HG03095 (cell line): ENCODE measurements around the gene DSCAML1.

Experiments
- ATAC-seq: cut with Tn5 transposase; IDR thresholded peaks from one replicate; pipeline ENCODE4 v1.9.1; 2021; ENCODE audit warnings: moderate library complexity; ENCODE audit not compliant: unreplicated experiment

The DSCAML1 gene

DNA sequence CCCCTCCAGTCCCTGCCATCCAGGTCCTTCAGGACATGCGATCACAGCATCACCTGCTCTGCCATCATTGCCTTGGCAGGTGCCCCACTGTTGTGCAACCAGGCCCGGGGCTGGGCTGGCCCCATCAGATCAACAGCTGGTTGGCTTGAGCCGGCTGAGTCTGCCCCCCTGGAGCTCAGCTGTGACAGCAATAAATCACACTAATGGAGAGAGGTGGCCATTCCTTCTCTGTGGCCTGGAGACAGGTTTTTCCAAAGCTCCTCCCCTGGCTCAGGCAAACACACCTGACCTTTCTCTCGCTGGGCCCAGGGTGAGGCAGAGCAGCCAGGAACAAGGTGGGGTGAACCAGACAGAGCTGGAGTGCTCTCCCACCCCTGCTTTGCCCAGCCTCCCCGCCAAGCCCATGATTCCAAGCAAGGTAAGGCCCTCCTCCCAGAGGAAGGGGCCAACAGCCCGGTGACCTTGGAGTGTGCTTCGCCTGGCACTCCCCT lies 36.4 kb upstream of the DSCAML1 start:
- ATAC-seq = no peak

DNA sequence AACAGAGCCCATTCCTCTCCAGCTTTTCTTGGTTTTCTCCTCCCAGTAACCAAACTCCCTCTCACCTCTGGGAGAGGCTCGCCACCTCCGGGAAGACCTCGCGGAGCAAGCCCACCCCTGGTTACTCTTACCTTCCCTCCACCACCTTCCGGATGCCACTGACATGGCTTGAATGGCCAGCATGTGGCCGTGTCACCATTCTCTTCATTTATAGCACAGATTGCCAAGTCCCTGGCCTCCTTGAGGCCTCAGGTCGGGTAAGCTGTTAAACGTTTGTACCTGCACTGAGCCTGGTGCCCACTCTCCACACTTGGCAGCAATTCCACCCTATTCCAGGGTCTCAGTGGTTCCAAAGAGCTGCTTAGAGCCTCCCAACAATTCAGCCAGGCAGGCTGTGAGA lies 35.5 kb upstream of the DSCAML1 start:
- no peak for ATAC-seq

DNA sequence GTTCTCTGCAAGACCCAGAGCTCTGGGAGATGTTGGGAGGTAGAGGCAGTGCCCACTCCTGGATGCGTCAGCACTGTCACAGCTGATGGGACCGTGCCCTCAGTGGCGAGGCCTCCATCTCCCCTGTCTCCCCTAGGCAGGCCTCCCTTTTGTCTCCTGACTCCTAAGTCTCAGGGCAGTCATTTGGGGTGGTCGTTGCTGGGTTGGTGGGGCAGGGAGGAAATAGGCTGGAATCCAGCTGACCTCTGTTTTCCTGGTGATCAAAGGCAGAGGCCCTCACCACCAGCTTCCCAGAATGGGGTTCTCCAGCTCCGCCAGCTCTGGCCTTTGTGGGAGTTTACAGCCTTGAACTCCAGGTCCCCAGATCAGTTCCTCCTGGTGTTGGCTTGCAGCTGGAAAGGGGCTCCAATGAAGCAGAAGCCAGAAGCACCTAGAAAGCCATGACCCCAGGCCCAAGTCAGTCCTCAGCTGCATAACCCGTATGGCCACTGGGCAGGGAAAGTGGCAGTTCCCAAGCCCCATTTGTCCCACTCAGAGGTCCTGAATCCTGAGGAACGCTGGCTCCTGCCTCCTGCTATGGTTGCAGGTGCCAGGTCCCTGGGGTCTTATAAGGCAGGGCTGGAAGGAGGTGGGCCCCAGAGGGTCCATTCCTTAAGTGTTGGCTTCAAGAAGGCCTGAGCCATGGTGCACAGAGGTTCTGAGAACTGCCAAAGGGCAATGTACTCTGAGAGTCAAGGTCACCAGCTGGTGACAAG lies 34.8 kb upstream of the DSCAML1 start:
- no peak for ATAC-seq

DNA sequence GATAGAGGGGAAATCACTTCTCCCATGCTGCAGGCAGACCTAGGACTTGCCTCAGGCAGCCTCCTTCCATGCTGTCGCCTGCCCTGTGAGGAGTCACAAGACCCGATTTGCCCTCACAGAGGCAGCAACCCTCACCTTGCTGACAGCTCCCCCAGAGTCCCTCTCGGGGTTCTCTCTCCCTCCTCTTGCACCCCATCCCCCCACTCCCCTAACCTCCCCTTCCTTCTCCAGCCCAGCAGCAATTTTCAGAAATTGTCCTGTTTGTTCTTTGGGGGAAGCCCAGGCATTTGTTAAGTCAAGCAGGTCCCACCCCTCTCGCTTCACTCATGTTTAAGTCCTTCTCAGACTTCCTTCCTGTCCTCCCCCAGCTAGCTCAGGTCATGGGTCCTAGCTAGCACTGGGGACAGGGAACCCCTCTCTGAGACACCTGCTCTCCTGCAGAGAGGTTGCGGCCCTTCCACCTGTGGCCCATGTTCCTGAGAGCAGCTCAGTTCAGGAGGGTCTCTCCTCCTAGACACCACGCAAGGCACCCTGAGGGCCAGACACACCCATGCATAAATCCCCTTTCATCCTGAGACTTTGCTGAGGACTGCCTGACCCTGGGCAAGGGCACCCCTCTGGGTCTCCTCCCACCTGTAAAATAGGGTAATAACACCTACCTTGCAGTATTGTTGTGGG lies 33.8 kb upstream of the DSCAML1 start:
- ATAC-seq = no peak

GRCh38 chr11:117830072-117830471 lies 33.1 kb upstream of the DSCAML1 start:
- no peak for ATAC-seq

DNA sequence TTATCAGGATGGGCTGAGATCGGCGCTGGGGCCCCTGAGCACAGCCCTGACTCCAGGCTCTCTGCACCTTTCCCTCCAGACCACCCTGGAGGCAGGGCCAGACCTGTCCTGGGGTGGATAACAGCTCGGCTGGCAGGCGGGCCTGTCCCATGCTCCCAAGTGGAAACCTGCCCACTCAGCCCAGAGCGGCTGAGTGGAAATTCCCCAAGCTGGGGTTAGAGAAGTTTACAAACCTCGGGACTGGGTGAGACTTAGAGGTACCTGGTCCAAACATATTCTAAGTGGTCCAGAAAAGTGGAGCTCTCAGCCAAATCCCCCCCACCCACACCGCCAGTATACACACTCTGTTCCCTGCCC lies 32.3 kb upstream of the DSCAML1 start:
- no peak for ATAC-seq

DNA sequence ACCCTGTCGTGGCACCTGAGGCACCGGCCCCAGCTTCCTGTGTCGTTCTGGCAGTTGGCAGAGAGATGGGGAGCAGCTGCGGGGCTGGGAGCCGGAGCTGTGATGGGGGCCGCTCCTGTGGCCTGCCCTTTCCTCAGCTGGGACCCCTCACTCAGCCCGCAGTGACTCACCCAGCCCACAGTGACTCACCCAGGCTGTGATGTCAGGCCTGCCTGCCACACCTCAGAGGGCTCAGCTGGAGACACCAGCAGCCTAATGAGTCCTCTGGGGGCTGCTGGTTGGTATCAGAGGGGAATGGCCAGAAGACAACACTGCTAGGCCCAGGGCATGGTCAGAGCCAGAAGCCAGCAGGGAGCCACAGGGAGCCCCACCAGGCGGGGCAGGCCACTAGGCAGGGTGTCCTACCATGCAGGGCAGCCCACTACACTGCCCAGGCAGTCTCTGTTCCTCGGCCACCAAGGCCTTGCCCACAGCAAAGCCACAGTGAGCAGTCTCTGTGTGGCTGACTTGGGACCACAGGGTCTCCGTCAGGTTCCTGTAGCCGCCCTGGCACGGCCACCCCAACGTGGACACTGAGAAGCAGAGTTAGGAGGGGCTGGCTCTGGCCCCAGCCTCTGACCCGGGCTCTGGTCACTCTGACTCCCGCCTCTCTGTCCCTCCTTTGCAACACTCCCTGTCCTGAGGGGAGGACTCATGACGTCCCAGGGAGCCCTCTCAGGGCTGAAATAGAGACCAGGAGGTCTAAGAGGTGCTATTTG lies 31.8 kb upstream of the DSCAML1 start:
- ATAC-seq = peak; percentile 56

DNA sequence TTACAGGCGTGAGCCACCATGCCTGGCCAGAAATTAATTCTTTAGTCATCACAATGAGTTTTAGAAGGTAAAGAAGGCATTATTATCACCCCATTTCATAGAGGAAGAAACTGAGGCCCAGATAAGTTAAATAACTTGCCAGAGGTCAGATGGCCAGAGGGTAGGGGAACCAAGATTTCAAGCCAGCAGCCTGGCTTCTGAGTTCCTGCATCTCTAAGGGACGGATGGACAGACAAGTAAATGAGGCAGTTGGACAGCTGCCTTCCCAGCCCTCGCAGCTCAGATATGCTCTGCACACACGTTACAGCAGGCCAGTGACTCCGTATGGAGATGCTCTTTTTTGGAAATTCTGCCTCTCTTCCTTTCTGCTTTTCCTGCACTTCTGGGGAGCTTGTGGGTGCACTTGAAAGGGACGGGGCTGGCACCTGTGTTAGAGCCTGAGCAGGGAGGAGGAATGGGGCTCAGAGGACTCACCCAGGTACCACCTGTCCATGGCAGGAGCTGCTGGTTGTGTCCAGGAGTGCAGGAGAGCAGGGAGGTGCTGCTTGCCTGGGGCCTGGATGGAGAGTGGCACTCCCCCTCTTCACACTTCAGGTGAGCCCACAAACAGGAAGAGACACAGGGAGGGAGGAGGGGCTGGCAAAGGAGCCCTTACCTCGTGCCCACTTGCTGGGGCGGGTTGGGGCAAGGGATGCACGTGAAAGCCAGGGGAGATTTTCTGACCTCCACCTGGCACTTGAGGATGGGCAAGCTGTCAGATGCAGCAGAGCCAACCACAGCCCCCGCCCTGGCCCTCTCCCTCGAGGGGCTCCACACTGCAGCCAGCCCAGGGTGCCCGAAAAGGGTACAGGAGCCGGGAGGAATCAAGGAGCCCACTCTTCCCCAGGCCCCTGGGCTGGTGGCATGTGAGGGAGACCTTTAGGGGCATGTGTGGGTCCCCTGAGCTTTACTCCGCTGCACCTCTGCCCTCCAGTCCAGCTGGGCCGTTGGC lies 30.8 kb upstream of the DSCAML1 start:
- ATAC-seq = no peak

GRCh38 chr11:117826832-117827231 lies 29.8 kb upstream of the DSCAML1 start:
- ATAC-seq = no peak

GRCh38 chr11:117826190-117826570 lies 29.2 kb upstream of the DSCAML1 start:
- ATAC-seq = no peak

DNA sequence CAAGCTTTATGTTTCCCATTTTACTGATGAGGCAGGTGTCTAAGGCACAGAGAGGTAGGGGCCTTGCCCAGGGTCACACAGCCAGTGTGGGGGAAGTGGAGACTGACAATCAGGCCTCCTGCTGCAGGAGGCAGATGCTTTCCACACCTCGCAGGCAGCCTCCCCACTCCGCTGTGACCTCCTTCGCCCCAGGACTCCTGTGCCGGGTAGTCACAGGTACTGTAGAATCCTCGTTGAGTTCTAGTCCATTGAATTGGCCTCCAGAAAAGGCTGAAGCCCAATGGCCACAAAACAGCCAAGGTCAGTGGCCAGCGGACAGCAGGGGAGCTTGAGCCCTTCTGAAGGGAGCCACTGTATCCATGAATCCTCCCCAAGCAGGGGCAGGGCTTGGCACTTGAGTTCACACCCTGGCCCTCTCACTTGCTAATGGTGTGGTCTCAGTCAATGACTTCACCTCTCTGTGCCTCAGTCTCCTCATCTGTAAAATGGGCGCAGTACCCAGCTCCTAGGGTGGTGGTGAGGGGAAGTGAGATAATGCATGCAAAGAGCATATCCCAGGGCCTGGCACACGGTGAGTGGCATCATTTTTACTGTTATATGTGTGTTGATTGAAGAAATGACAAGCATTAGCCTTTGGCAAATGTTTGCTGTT lies 28.6 kb upstream of the DSCAML1 start:
- ATAC-seq = no peak

GRCh38 chr11:117824571-117825537 lies 27.8 kb upstream of the DSCAML1 start, which contains the start of gene FXYD2:
FXYD2 (minus strand) TSS chr11:117824744; CDS start chr11:117824678, 66 bp downstream.
- ATAC-seq = no peak

GRCh38 chr11:117823946-117824420 lies 27.0 kb upstream of the DSCAML1 start:
- ATAC-seq = no peak

GRCh38 chr11:117823294-117823945 lies 26.4 kb upstream of the DSCAML1 start:
- ATAC-seq = no peak

DNA sequence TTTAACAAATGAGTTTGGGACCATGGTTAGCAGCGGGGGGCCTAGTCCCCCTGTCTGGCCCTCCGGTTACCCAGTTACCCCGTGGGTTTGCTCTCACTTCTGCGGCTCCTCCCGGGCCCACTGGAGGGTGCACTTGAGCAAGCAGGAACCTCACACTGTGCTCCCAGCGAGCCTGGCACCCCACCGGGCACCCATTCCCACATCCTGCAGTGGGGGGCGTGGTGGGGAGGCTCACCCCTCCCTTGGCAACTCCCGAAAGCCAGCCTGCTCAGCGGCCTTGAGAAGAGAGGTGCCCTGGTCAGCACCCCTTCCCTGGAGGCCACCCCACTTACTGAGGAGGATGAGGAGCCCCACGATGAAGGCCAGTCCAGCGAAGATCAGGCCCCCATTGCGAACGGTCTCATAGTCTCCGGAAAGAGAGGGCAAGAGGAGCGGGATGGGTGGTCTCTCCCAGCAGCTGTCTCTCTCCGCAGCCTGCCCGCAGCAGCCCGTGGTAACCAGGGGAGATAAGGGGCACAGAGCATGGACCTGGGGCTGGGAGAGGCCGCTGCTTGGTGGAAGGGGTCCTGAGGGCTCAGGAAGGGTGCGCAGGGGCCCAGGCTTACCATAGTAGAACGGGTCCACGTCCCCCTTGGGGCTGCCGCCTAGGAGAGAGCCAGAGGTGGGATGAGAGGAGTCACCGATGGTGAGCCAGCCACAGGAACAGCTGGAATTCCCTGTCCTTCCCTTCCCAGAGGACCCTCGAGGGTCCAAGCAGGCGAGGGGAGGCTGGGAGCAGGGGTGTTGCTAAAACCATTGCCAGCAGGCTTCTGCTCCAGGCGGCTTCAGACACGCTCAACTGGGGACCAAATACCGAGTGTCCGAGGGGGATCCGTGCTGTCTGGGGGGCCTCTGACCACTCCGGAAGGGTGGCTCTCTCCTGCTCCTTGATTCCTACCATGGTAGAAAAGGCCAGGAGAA lies 25.3 kb upstream of the DSCAML1 start:
- no peak for ATAC-seq

DNA sequence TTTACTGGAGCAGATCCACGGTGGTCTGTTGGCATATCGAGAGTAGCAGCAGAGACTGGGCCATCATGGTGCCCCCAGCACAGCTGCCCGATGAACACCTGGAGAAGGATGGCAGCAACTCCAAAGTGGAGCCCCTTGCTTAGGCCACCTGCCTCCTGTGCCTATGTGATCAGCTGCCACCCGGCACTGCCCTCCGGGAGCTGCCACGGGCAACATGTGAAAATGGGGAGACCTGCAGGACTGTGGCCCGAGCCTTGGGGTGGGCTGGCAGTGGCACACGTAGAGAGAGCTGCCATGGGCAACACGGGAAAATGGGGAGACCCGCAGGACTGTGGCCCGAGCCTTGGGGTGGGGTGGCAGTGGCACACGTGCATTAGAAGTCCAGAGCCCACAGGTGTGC lies 24.4 kb upstream of the DSCAML1 start:
- ATAC-seq = no peak

GRCh38 chr11:117820516-117820915 lies 23.5 kb upstream of the DSCAML1 start:
- ATAC-seq = no peak
